Femur (tissue), 1 donor: ENCODE results near the gene OR2A42.
"Not testable (repeated sequence)": the region's sequence is repeated elsewhere in the genome, so short reads cannot be mapped to it uniquely, and the experiment has no call there.

Experiments
- DNase-seq: peaks from one replicate; pipeline ENCODE4 v3.0.0-alpha.2; 2017

Gene OR2A42

GRCh38 chr7:144219149-144219548 lies 20.3 kb downstream of the OR2A42 start:
- DNase-seq, result not testable (repeated sequence)

GRCh38 chr7:144218581-144218980 lies 20.8 kb downstream of the OR2A42 start:
- not testable (repeated sequence) for DNase-seq

- not testable (repeated sequence) for DNase-seq
These were observed 22.2 kb downstream of the OR2A42 start for GRCh38 chr7:144217200-144217599.

- DNase-seq, result not testable (repeated sequence)
These were observed 34.1 kb downstream of the OR2A42 start for GRCh38 chr7:144205306-144205705.

- DNase-seq, result not testable (repeated sequence)
These were observed 36.3 kb downstream of the OR2A42 start for GRCh38 chr7:144203086-144203485.

GRCh38 chr7:144201978-144202377 lies 37.4 kb downstream of the OR2A42 start:
- not testable (repeated sequence) for DNase-seq

GRCh38 chr7:144198934-144199333 lies 40.5 kb downstream of the OR2A42 start:
- not testable (repeated sequence) for DNase-seq

GRCh38 chr7:144195212-144195872 lies 44.1 kb downstream of the OR2A42 start, which contains the start of gene ARHGEF35:
Gene ARHGEF35 (minus strand): TSS chr7:144195833. CDS start chr7:144188383, 7,450 bp downstream.
- not testable (repeated sequence) for DNase-seq

GRCh38 chr7:144194453-144194852 lies 45.0 kb downstream of the OR2A42 start:
- not testable (repeated sequence) for DNase-seq

GRCh38 chr7:144193782-144194181 lies 45.6 kb downstream of the OR2A42 start:
- DNase-seq, result not testable (repeated sequence)

- DNase-seq, result not testable (repeated sequence)
These were observed 50.7 kb downstream of the OR2A42 start for GRCh38 chr7:144188578-144189171.

GRCh38 chr7:144187848-144188247 lies 51.6 kb downstream of the OR2A42 start:
- DNase-seq, result not testable (repeated sequence)

GRCh38 chr7:144183166-144183565 lies 56.2 kb downstream of the OR2A42 start, which contains the start of gene CTAGE4:
Gene CTAGE4 (plus strand): TSS chr7:144183466. CDS start chr7:144183504, 38 bp downstream.
- DNase-seq, result not testable (repeated sequence)

- DNase-seq, result not testable (repeated sequence)
These were observed 60.3 kb downstream of the OR2A42 start for GRCh38 chr7:144179165-144179479.

GRCh38 chr7:144178380-144179164 lies 60.8 kb downstream of the OR2A42 start:
- DNase-seq, result not testable (repeated sequence)
